Parathyroid adenoma (tissue), 2 donors: Measurements from ENCODE around the gene NXN.
A peak's percentile ranks its signal among the peaks of the same experiment; 100 is the strongest.

Experiments
- H2AFZ ChIP-seq: fragments of 300-600 bp; sonication (generic); one replicate; pipeline ENCODE4 v1.7.0; 2017; ENCODE audit warnings: antibody characterized with exemption, mild to moderate bottlenecking
- H3K27ac ChIP-seq: fragments of 300-600 bp; sonication (generic); one replicate; pipeline ENCODE4 v1.7.0; 2017
- H3K27me3 ChIP-seq: fragments of 300-600 bp; sonication (generic); one replicate; pipeline ENCODE4 v1.7.0; 2017; ENCODE audit warnings: low read length; ENCODE audit not compliant: control insufficient read depth, insufficient read depth
- H3K36me3 ChIP-seq: fragments of 300-600 bp; sonication (generic); one replicate; pipeline ENCODE4 v1.7.0; 2017; ENCODE audit warnings: low read length; ENCODE audit not compliant: control insufficient read depth, insufficient read depth
- H3K4me1 ChIP-seq: fragments of 300-600 bp; sonication (generic); one replicate; pipeline ENCODE4 v1.7.0; 2017; ENCODE audit warnings: control low read depth
- H3K4me2 ChIP-seq: fragments of 300-600 bp; sonication (generic); one replicate; pipeline ENCODE4 v1.7.0; 2017; ENCODE audit warnings: low read length
- H3K4me3 ChIP-seq: fragments of 300-600 bp; sonication (generic); one replicate; pipeline ENCODE4 v1.7.0; 2017; ENCODE audit warnings: low read depth, low read length
- H3K79me2 ChIP-seq: fragments of 300-600 bp; sonication (generic); one replicate; pipeline ENCODE4 v1.7.0; 2017; ENCODE audit warnings: control low read depth
- H3K9ac ChIP-seq: fragments of 300-600 bp; sonication (generic); one replicate; pipeline ENCODE4 v1.7.0; 2017; ENCODE audit warnings: mild to moderate bottlenecking
- H3K9me3 ChIP-seq: fragments of 300-600 bp; sonication (generic); one replicate; pipeline ENCODE4 v1.7.0; 2017; ENCODE audit warnings: low read length; ENCODE audit not compliant: control insufficient read depth
- CTCF ChIP-seq: fragments of 300-600 bp; sonication (generic); IDR thresholded peaks from one replicate; pipeline ENCODE4 v1.7.0; 2017; ENCODE audit warnings: antibody characterized with exemption, mild to moderate bottlenecking
- donor health status: primary hyperparathyroidism.

NXN gene

DNA sequence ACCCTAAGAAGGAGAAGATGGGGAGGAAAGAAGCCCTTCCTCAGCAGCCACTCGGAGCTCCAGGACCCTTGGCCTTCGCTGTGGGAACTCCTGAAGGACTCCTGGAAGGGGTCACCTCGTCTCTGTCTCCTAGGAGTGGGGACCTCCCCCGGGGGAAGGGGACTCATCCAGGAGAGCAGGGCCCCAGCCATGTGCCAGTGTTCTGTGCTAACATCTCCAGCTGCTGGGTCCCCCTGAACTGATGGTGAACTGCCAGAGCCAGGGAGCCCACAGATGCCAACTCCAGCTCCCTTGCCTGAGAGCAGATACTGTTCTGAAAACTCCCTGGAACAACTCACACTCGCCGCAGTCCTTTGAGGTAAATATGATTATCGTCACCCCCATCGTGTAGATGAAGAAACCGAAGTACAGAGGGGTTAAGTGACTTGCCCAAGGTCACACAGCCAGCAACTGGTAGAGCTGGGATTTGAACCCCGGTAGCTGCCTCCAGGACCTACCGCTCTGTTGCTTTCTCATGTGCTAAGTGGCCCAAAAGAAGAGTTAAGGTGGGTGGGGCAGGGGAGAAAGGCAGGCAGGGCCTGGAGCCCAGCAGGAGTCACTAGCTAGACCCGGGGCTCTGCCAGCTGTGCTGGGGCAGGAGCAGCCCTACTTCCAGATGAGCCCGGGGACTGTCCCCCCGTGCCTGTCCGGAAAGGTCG lies 27.9 kb upstream of the NXN start:
- Histone ChIP-seq H3K4me2 (no peak overlapping the region), H3K27ac (no peak overlapping the region), H3K4me1 (no peaks in the 10 kb centered on the region), H3K9me3 (no peaks in the 10 kb centered on the region), H3K79me2 (no peaks in the 10 kb centered on the region), H3K4me3 (no peak overlapping the region), H3K36me3 (no peaks in the 10 kb centered on the region), H3K9ac (no peak overlapping the region), H3K27me3 (no peaks in the 10 kb centered on the region), H2AFZ (no peak overlapping the region)
- no peak for TF ChIP-seq CTCF

DNA sequence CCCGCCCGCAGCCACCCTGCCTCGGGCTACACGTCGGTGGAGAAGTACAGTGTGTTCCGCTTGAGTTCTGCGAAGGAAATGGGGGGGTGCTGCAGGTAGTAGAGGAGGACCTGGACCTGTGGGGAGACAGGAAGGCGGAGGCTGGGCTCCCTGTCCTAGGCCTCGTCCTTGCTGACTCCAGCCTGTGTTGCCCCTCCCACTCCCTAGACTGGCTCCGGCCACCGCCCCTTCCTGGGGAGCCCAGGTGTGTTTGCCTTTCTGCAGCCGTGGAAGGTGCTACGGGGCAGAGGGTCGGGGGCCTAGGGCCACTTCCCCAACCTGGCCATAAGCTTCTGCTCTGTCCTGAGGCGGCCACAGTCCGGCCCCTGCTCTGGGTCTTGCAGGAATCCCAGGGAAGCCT lies 26.5 kb upstream of the NXN start:
- Histone ChIP-seq H3K36me3 (no peaks in the 10 kb centered on the region), H3K27ac (no peak overlapping the region), H3K9ac (no peak overlapping the region), H3K4me1 (peaks cover 9% of the 10 kb centered on the region), H3K79me2 (no peaks in the 10 kb centered on the region), H3K27me3 (no peaks in the 10 kb centered on the region), H3K4me3 (peak overlapping the region; percentile 39), H2AFZ (no peak overlapping the region), H3K9me3 (no peaks in the 10 kb centered on the region), H3K4me2 (peak overlapping the region; percentile 61)
- no peak for TF ChIP-seq CTCF

- Histone ChIP-seq H3K4me1 (peaks cover 15% of the 10 kb centered on the region), H3K36me3 (no peaks in the 10 kb centered on the region), H3K9me3 (no peaks in the 10 kb centered on the region), H2AFZ (no peak overlapping the region), H3K79me2 (no peaks in the 10 kb centered on the region), H3K4me2 (peak overlapping the region; percentile 61), H3K4me3 (peak overlapping the region; percentile 39), H3K27me3 (no peaks in the 10 kb centered on the region), H3K27ac (no peak overlapping the region), H3K9ac (no peak overlapping the region)
- no peak for TF ChIP-seq CTCF
These were observed 25.9 kb upstream of the NXN start for GRCh38 chr17:1005361-1005946.

- no peak overlapping the region for H2AFZ ChIP-seq
- no peak for TF ChIP-seq CTCF
- H3K9me3 ChIP-seq: no peaks in the 10 kb centered on the region
- H3K27ac ChIP-seq: no peak overlapping the region
- H3K9ac ChIP-seq: no peak overlapping the region
- H3K36me3 ChIP-seq: no peaks in the 10 kb centered on the region
- no peaks in the 10 kb centered on the region for H3K79me2 ChIP-seq
- H3K4me3 ChIP-seq: no peak overlapping the region
- H3K4me1 ChIP-seq: peaks cover 15% of the 10 kb centered on the region
- no peaks in the 10 kb centered on the region for H3K27me3 ChIP-seq
- H3K4me2 ChIP-seq: peak overlapping the region; percentile 61
These were observed 25.3 kb upstream of the NXN start for GRCh38 chr17:1004769-1005295.
